ENCODE results near the gene RC3H1. TPM values are rescaled to one million over a fixed set of nuclear protein-coding genes. Genes with fewer than 3 reads are reported as not detected.

RC3H1 gene
- total RNA-seq, 4 donors from 2014 or later, result 35.7 to 43.8 (median 39.3) TPM

GRCh38 chr1:173903827-173904531, 118.2 kb downstream of the RC3H1 start:
- Histone ChIP-seq H3K27ac (replicated peaks in 1 of 4) (no peak overlapping the region), H3K4me1 (no peaks in the 10 kb centered on the region), H3K4me3 (no peak overlapping the region), H3K9me3 (no peaks in the 10 kb centered on the region), H3K27me3 (no peaks in the 10 kb centered on the region), H3K36me3 (no peaks in the 10 kb centered on the region)
- intact Hi-C loops (cut with DNase I), result no loop called here
- WGBS, result 81% methylated on average over 6 of the region's 6 CpGs
- no peak for DNase-seq (ENCODE audit: extremely low spot score)
- TF ChIP-seq CTCF (IDR thresholded peaks at IDR 0.05) (no peak), POLR2AphosphoS5 (IDR thresholded peaks at IDR 0.05) (no peak), POLR2A (IDR thresholded peaks at IDR 0.05; ENCODE audit: low read depth) (no peak), EP300 (IDR thresholded peaks at IDR 0.05) (no peak)

- Histone ChIP-seq H3K4me3 (no peak overlapping the region), H3K36me3 (no peaks in the 10 kb centered on the region), H3K27ac (replicated peaks in 1 of 4) (no peak overlapping the region), H3K27me3 (no peaks in the 10 kb centered on the region), H3K4me1 (no peaks in the 10 kb centered on the region), H3K9me3 (no peaks in the 10 kb centered on the region)
- no peak for DNase-seq (ENCODE audit: extremely low spot score)
- WGBS, result 74% methylated on average over 3 of the region's 3 CpGs
- no peak for TF ChIP-seq POLR2A (IDR thresholded peaks at IDR 0.05; ENCODE audit: low read depth)
- TF ChIP-seq POLR2AphosphoS5 (IDR thresholded peaks at IDR 0.05), result no peak
- TF ChIP-seq CTCF (IDR thresholded peaks at IDR 0.05), result no peak
- intact Hi-C loops (cut with DNase I), result no loop called here
Measured at GRCh38 chr1:173900992-173901391, 121.2 kb downstream of the RC3H1 start.

GRCh38 chr1:173900427-173900826, 121.7 kb downstream of the RC3H1 start:
- H3K4me1 ChIP-seq, result no peaks in the 10 kb centered on the region
- TF ChIP-seq CTCF (IDR thresholded peaks at IDR 0.05) (no peak), POLR2AphosphoS5 (IDR thresholded peaks at IDR 0.05) (no peak), POLR2A (IDR thresholded peaks at IDR 0.05; ENCODE audit: low read depth) (no peak), EP300 (IDR thresholded peaks at IDR 0.05) (no peak)
- H3K9me3 ChIP-seq, result no peaks in the 10 kb centered on the region
- no peak for DNase-seq (ENCODE audit: extremely low spot score)
- H3K4me3 ChIP-seq, result no peak overlapping the region
- WGBS, result 75% methylated on average over 2 of the region's 2 CpGs
- no peak overlapping the region for H3K27ac ChIP-seq (replicated peaks in 1 of 4)
- no peaks in the 10 kb centered on the region for H3K27me3 ChIP-seq
- intact Hi-C loops (cut with DNase I), result no loop called here
- peaks cover 0 to under 1% (median 0%) of the 10 kb centered on the region in 4 donors for H3K36me3 ChIP-seq

GRCh38 chr1:173894189-173894588, 128.0 kb downstream of the RC3H1 start:
- WGBS, result 60% methylated on average over 3 of the region's 3 CpGs
- no peak for DNase-seq (ENCODE audit: extremely low spot score)
- intact Hi-C loops (cut with DNase I), result no loop called here
- H3K4me1 ChIP-seq, result no peaks in the 10 kb centered on the region
- no peak for TF ChIP-seq EP300 (IDR thresholded peaks at IDR 0.05)
- no peak for TF ChIP-seq POLR2A (IDR thresholded peaks at IDR 0.05; ENCODE audit: low read depth)
- TF ChIP-seq POLR2AphosphoS5 (IDR thresholded peaks at IDR 0.05), result no peak
- no peak for TF ChIP-seq CTCF (IDR thresholded peaks at IDR 0.05)
- H3K27me3 ChIP-seq, result no peaks in the 10 kb centered on the region
- peaks cover 0 to 9% (median 6%) of the 10 kb centered on the region in 4 donors for H3K36me3 ChIP-seq
- no peak overlapping the region for H3K4me3 ChIP-seq
- H3K9me3 ChIP-seq, result no peaks in the 10 kb centered on the region
- H3K27ac ChIP-seq (replicated peaks in 1 of 4), result no peak overlapping the region

GRCh38 chr1:173893611-173894010, 128.5 kb downstream of the RC3H1 start:
- no peak overlapping the region for H3K27ac ChIP-seq (replicated peaks in 1 of 4)
- TF ChIP-seq POLR2A (IDR thresholded peaks at IDR 0.05; ENCODE audit: low read depth), result no peak
- TF ChIP-seq EP300 (IDR thresholded peaks at IDR 0.05), result no peak
- TF ChIP-seq CTCF (IDR thresholded peaks at IDR 0.05), result no peak
- TF ChIP-seq POLR2AphosphoS5 (IDR thresholded peaks at IDR 0.05), result no peak
- 100% methylated on average over 1 of the region's 1 CpG for WGBS
- H3K27me3 ChIP-seq, result no peaks in the 10 kb centered on the region
- intact Hi-C loops (cut with DNase I), result no loop called here
- H3K36me3 ChIP-seq, result peaks cover 0 to 9% (median 6%) of the 10 kb centered on the region in 4 donors
- H3K4me1 ChIP-seq, result no peaks in the 10 kb centered on the region
- no peak overlapping the region for H3K4me3 ChIP-seq
- H3K9me3 ChIP-seq, result no peaks in the 10 kb centered on the region
- DNase-seq (ENCODE audit: extremely low spot score), result no peak

Measured in esophagus muscularis mucosa (tissue), 4 donors.